ENCODE measurements around the gene RP9. TPM values are rescaled to one million over a fixed set of nuclear protein-coding genes. Genes with fewer than 3 reads are reported as not detected.

The RP9 gene
- total RNA-seq, 4 donors from 2014 or later: 4.7 to 11.7 (median 10.1) TPM

- Histone ChIP-seq H3K4me3 (no peak overlapping the region), H3K27me3 (no peaks in the 10 kb centered on the region), H3K9me3 (no peaks in the 10 kb centered on the region), H3K4me1 (no peaks in the 10 kb centered on the region), H3K27ac (no peak overlapping the region), H3K36me3 (peaks cover 0 to 14% of the 10 kb centered on the region in 2 donors)
- WGBS, 2 donors (ENCODE audit: low coverage in 1 of 2): 74 to 97% methylated on average over 2 to 6 of the region's 7 CpGs
- TF ChIP-seq POLR2AphosphoS5 (IDR thresholded peaks at IDR 0.05) (no peak), POLR2A (IDR thresholded peaks at IDR 0.05) (no peak), EP300 (IDR thresholded peaks at IDR 0.05) (no peak), CTCF (IDR thresholded peaks at IDR 0.05) (no peak)
- no peak for ATAC-seq
Measured at GRCh38 chr7:33089142-33089541, 20.1 kb downstream of the RP9 start.

GRCh38 chr7:33087858-33088257, 21.3 kb downstream of the RP9 start:
- Histone ChIP-seq H3K4me3 (no peak overlapping the region), H3K36me3 (peaks cover 0 to 1% of the 10 kb centered on the region in 2 donors), H3K27ac (no peak overlapping the region), H3K4me1 (no peaks in the 10 kb centered on the region), H3K9me3 (no peaks in the 10 kb centered on the region), H3K27me3 (no peaks in the 10 kb centered on the region)
- ATAC-seq: no peak
- 87 to 88% methylated on average over 1 to 2 of the region's 2 CpGs for WGBS, 2 donors (ENCODE audit: low coverage in 1 of 2)
- TF ChIP-seq POLR2A (IDR thresholded peaks at IDR 0.05) (no peak), CTCF (IDR thresholded peaks at IDR 0.05) (no peak), EP300 (IDR thresholded peaks at IDR 0.05) (no peak), POLR2AphosphoS5 (IDR thresholded peaks at IDR 0.05) (no peak)

DNA sequence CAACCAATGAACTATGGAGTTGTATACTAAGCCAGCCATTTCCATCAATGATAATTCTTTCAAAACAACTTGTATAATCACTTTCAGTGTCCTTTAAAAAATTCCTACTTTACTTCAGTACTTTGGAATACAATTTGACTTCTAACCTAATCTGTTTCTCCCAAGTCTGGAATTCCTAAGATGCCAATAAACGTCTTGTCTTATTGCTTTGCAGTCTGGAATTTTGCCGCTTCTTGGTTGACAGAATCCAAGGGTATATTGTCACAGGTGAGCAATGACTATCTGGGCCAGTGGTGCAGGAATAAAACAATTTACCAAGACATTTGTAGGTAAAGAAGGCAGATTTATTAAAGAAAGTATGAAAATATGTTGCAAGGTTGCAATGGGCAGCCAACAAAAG, 21.8 kb downstream of the RP9 start:
- no peak for TF ChIP-seq POLR2A (IDR thresholded peaks at IDR 0.05)
- H3K36me3 ChIP-seq: no peaks in the 10 kb centered on the region
- no peaks in the 10 kb centered on the region for H3K9me3 ChIP-seq
- no peaks in the 10 kb centered on the region for H3K27me3 ChIP-seq
- no peaks in the 10 kb centered on the region for H3K4me1 ChIP-seq
- H3K4me3 ChIP-seq: no peak overlapping the region
- WGBS, 2 donors (ENCODE audit: low coverage in 1 of 2): 8 to 70% methylated on average over 2 of the region's 2 CpGs
- ATAC-seq: no peak
- H3K27ac ChIP-seq: no peak overlapping the region

GRCh38 chr7:33079763-33080690, 29.2 kb downstream of the RP9 start:
- no peaks in the 10 kb centered on the region for H3K9me3 ChIP-seq
- 79 to 88% methylated on average over 3 to 8 of the region's 9 CpGs for WGBS, 2 donors (ENCODE audit: low coverage in 1 of 2)

DNA sequence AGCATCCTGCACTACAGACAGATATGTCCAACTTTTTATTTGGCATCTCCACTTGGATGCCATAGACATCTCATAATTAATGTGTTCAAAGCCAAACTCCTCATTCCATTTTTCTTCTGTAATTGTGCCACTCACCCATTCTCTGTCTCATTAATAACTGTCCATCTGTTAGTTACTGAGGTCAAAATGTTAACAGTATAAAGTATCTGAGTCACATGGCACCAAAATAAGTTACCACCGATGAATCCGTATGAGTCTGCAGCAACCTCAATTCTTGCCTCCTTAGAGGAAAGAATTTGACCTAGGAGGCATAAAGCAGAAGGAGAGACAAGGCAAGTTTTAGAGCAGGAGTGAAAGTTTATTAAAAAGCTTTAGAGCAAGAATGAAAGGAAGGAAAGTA, 30.1 kb downstream of the RP9 start:
- Histone ChIP-seq H3K9me3 (no peaks in the 10 kb centered on the region), H3K36me3 (no peaks in the 10 kb centered on the region), H3K27ac (no peak overlapping the region), H3K4me3 (no peak overlapping the region), H3K4me1 (no peaks in the 10 kb centered on the region), H3K27me3 (no peaks in the 10 kb centered on the region)
- ATAC-seq: no peak
- TF ChIP-seq CTCF (IDR thresholded peaks at IDR 0.05) (no peak), POLR2A (IDR thresholded peaks at IDR 0.05) (no peak), POLR2AphosphoS5 (IDR thresholded peaks at IDR 0.05) (no peak), EP300 (IDR thresholded peaks at IDR 0.05) (no peak)
- WGBS, 2 donors (ENCODE audit: low coverage in 1 of 2): 62 to 92% methylated on average over 2 of the region's 2 CpGs

More at GRCh38 chr7:33079763-33080690, 29.2 kb downstream of the RP9 start:
- ATAC-seq: no peak
- H3K36me3 ChIP-seq: no peaks in the 10 kb centered on the region
- H3K4me3 ChIP-seq: no peak overlapping the region
- no peak overlapping the region for H3K27ac ChIP-seq
- H3K4me1 ChIP-seq: no peaks in the 10 kb centered on the region
- H3K27me3 ChIP-seq: no peaks in the 10 kb centered on the region
- TF ChIP-seq POLR2AphosphoS5 (IDR thresholded peaks at IDR 0.05) (no peak), POLR2A (IDR thresholded peaks at IDR 0.05) (no peak), CTCF (IDR thresholded peaks at IDR 0.05) (no peak), EP300 (IDR thresholded peaks at IDR 0.05) (no peak)

All from gastroesophageal sphincter (tissue), 4 donors.